ENCODE results near the gene PAX4. TPM values are rescaled to one million over a fixed set of nuclear protein-coding genes. Genes with fewer than 3 reads are reported as not detected.

Gene PAX4
- total and polyA plus RNA-seq, 9 of the 15 experiments (the other 6 are each of a cell fraction or from before 2014, with no cell fraction given): not detected

DNA sequence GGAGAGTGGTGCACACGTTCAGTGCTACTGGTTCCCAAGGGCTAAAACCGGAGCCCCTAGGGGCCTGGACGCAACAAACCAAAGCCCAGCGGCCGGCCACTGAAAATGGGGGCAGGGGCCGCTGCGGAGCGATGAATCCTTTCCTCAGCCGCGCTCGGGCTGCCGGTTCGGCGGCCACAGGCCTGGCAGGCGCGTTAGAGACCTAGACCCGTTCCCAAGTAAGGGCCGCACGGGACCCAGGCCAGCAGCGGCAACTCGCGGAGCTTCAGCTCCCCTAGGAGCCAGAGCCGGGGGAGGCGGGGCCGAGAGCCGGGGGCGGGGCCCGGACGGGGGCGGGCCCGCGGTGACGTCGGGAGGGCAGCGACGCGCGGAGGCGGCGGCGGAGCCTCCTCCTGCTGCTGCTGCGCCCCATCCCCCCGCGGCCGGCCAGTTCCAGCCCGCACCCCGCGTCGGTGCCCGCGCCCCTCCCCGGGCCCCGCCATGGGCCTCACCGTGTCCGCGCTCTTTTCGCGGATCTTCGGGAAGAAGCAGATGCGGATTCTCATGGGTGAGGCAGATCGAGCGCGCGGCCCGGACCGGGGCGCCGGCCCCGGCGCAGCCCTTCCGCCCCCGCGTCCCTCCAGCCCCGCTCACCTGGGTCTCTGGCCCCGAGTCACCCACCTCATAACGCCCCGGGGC is 29.8 kb downstream of the PAX4 start, which contains the start of gene ARF5 (continued):
- TF ChIP-seq, protein P1, sequence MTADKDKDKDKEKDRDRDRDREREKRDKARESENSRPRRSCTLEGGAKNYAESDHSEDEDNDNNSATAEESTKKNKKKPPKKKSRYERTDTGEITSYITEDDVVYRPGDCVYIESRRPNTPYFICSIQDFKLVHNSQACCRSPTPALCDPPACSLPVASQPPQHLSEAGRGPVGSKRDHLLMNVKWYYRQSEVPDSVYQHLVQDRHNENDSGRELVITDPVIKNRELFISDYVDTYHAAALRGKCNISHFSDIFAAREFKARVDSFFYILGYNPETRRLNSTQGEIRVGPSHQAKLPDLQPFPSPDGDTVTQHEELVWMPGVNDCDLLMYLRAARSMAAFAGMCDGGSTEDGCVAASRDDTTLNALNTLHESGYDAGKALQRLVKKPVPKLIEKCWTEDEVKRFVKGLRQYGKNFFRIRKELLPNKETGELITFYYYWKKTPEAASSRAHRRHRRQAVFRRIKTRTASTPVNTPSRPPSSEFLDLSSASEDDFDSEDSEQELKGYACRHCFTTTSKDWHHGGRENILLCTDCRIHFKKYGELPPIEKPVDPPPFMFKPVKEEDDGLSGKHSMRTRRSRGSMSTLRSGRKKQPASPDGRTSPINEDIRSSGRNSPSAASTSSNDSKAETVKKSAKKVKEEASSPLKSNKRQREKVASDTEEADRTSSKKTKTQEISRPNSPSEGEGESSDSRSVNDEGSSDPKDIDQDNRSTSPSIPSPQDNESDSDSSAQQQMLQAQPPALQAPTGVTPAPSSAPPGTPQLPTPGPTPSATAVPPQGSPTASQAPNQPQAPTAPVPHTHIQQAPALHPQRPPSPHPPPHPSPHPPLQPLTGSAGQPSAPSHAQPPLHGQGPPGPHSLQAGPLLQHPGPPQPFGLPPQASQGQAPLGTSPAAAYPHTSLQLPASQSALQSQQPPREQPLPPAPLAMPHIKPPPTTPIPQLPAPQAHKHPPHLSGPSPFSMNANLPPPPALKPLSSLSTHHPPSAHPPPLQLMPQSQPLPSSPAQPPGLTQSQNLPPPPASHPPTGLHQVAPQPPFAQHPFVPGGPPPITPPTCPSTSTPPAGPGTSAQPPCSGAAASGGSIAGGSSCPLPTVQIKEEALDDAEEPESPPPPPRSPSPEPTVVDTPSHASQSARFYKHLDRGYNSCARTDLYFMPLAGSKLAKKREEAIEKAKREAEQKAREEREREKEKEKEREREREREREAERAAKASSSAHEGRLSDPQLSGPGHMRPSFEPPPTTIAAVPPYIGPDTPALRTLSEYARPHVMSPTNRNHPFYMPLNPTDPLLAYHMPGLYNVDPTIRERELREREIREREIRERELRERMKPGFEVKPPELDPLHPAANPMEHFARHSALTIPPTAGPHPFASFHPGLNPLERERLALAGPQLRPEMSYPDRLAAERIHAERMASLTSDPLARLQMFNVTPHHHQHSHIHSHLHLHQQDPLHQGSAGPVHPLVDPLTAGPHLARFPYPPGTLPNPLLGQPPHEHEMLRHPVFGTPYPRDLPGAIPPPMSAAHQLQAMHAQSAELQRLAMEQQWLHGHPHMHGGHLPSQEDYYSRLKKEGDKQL (CRISPR knock-in tag; IDR thresholded peaks at IDR 0.05; ENCODE audit: borderline replicate concordance): no peak
- TF ChIP-seq KLF13 (tag; IDR thresholded peaks at IDR 0.05; ENCODE audit: borderline replicate concordance, low read depth) (0 out of 2 replicates have a peak, but pooled peaks have one; percentile 18), NR4A1 (CRISPR knock-in tag; IDR thresholded peaks at IDR 0.05) (no peak), NR4A1 (tag; IDR thresholded peaks at IDR 0.05) (no peak)
- TF ChIP-seq, protein P2, sequence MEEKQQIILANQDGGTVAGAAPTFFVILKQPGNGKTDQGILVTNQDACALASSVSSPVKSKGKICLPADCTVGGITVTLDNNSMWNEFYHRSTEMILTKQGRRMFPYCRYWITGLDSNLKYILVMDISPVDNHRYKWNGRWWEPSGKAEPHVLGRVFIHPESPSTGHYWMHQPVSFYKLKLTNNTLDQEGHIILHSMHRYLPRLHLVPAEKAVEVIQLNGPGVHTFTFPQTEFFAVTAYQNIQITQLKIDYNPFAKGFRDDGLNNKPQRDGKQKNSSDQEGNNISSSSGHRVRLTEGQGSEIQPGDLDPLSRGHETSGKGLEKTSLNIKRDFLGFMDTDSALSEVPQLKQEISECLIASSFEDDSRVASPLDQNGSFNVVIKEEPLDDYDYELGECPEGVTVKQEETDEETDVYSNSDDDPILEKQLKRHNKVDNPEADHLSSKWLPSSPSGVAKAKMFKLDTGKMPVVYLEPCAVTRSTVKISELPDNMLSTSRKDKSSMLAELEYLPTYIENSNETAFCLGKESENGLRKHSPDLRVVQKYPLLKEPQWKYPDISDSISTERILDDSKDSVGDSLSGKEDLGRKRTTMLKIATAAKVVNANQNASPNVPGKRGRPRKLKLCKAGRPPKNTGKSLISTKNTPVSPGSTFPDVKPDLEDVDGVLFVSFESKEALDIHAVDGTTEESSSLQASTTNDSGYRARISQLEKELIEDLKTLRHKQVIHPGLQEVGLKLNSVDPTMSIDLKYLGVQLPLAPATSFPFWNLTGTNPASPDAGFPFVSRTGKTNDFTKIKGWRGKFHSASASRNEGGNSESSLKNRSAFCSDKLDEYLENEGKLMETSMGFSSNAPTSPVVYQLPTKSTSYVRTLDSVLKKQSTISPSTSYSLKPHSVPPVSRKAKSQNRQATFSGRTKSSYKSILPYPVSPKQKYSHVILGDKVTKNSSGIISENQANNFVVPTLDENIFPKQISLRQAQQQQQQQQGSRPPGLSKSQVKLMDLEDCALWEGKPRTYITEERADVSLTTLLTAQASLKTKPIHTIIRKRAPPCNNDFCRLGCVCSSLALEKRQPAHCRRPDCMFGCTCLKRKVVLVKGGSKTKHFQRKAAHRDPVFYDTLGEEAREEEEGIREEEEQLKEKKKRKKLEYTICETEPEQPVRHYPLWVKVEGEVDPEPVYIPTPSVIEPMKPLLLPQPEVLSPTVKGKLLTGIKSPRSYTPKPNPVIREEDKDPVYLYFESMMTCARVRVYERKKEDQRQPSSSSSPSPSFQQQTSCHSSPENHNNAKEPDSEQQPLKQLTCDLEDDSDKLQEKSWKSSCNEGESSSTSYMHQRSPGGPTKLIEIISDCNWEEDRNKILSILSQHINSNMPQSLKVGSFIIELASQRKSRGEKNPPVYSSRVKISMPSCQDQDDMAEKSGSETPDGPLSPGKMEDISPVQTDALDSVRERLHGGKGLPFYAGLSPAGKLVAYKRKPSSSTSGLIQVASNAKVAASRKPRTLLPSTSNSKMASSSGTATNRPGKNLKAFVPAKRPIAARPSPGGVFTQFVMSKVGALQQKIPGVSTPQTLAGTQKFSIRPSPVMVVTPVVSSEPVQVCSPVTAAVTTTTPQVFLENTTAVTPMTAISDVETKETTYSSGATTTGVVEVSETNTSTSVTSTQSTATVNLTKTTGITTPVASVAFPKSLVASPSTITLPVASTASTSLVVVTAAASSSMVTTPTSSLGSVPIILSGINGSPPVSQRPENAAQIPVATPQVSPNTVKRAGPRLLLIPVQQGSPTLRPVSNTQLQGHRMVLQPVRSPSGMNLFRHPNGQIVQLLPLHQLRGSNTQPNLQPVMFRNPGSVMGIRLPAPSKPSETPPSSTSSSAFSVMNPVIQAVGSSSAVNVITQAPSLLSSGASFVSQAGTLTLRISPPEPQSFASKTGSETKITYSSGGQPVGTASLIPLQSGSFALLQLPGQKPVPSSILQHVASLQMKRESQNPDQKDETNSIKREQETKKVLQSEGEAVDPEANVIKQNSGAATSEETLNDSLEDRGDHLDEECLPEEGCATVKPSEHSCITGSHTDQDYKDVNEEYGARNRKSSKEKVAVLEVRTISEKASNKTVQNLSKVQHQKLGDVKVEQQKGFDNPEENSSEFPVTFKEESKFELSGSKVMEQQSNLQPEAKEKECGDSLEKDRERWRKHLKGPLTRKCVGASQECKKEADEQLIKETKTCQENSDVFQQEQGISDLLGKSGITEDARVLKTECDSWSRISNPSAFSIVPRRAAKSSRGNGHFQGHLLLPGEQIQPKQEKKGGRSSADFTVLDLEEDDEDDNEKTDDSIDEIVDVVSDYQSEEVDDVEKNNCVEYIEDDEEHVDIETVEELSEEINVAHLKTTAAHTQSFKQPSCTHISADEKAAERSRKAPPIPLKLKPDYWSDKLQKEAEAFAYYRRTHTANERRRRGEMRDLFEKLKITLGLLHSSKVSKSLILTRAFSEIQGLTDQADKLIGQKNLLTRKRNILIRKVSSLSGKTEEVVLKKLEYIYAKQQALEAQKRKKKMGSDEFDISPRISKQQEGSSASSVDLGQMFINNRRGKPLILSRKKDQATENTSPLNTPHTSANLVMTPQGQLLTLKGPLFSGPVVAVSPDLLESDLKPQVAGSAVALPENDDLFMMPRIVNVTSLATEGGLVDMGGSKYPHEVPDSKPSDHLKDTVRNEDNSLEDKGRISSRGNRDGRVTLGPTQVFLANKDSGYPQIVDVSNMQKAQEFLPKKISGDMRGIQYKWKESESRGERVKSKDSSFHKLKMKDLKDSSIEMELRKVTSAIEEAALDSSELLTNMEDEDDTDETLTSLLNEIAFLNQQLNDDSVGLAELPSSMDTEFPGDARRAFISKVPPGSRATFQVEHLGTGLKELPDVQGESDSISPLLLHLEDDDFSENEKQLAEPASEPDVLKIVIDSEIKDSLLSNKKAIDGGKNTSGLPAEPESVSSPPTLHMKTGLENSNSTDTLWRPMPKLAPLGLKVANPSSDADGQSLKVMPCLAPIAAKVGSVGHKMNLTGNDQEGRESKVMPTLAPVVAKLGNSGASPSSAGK (IDR thresholded peaks at IDR 0.05): no peak
- TF ChIP-seq, protein P3, sequence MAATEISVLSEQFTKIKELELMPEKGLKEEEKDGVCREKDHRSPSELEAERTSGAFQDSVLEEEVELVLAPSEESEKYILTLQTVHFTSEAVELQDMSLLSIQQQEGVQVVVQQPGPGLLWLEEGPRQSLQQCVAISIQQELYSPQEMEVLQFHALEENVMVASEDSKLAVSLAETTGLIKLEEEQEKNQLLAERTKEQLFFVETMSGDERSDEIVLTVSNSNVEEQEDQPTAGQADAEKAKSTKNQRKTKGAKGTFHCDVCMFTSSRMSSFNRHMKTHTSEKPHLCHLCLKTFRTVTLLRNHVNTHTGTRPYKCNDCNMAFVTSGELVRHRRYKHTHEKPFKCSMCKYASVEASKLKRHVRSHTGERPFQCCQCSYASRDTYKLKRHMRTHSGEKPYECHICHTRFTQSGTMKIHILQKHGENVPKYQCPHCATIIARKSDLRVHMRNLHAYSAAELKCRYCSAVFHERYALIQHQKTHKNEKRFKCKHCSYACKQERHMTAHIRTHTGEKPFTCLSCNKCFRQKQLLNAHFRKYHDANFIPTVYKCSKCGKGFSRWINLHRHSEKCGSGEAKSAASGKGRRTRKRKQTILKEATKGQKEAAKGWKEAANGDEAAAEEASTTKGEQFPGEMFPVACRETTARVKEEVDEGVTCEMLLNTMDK (IDR thresholded peaks at IDR 0.05; ENCODE audit: borderline replicate concordance, insufficient read depth, low read depth, low read length, poor library complexity, severe bottlenecking): no peak

Data from K562 (cell line).